ENCODE data around the gene TBC1D16.
"Not testable (repeated sequence)": the region's sequence is repeated elsewhere in the genome, so short reads cannot be mapped to it uniquely, and the experiment has no call there.

DNA sequence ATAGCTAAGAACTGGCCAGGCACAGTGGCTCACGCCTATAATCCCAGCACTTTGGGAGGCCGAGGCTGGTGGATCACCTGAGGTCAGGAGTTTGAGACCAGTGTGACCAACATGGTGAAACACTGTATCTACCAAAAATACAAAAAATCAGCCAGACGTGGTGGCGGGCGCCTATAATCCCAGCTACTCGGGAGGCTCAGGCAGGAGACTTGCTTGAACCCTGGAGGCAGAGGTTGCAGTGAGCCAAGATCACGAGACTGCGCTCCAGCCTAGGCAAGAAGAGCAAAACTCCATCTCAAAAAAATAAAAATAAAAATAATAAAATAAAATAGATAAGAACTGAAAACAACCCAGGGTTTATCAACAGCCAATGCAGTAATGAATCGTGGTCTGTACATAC, 74.1 kb downstream of the TBC1D16 start:
- TF ChIP-seq EZH2phosphoT487 (IDR thresholded peaks at IDR 0.05; ENCODE audit: insufficient read depth, low read depth); EZH2 (IDR thresholded peaks at IDR 0.05; ENCODE audit: insufficient read depth, poor library complexity, severe bottlenecking): not testable (repeated sequence)

Measured in GM23248 (cell line).